Non-pigmented ciliary epithelial cell (primary cell): ENCODE data around the gene NUP98.
A peak's percentile ranks its signal among the peaks of the same experiment; 100 is the strongest.
"Not testable (repeated sequence)": the region's sequence is repeated elsewhere in the genome, so short reads cannot be mapped to it uniquely, and the experiment has no call there.

Experiments used
- DNase-seq: peaks from one replicate; pipeline ENCODE4 v3.0.0-alpha.2; 2010; ENCODE audit warnings: low read depth

The NUP98 gene

GRCh38 chr11:3669742-3670183 lies 127.6 kb downstream of the NUP98 start:
- DNase-seq, result no peak

GRCh38 chr11:3669128-3669527 lies 128.2 kb downstream of the NUP98 start:
- no peak for DNase-seq

GRCh38 chr11:3667149-3668035 lies 130.0 kb downstream of the NUP98 start:
- no peak for DNase-seq

GRCh38 chr11:3666023-3666530 lies 131.3 kb downstream of the NUP98 start:
- no peak for DNase-seq

- DNase-seq, result no peak
Measured at GRCh38 chr11:3665336-3666022, 131.9 kb downstream of the NUP98 start.

GRCh38 chr11:3664032-3664630 lies 133.2 kb downstream of the NUP98 start:
- DNase-seq, result no peak

GRCh38 chr11:3662856-3663255 lies 134.5 kb downstream of the NUP98 start:
- no peak for DNase-seq

- DNase-seq, result no peak
Measured at GRCh38 chr11:3660960-3661359, 136.4 kb downstream of the NUP98 start.

GRCh38 chr11:3659595-3660515 lies 137.5 kb downstream of the NUP98 start:
- no peak for DNase-seq

GRCh38 chr11:3658252-3658651 lies 139.1 kb downstream of the NUP98 start:
- DNase-seq, result no peak

- DNase-seq, result not testable (repeated sequence)
Measured at GRCh38 chr11:3657331-3657730, 140.0 kb downstream of the NUP98 start.

- no peak for DNase-seq
Measured at GRCh38 chr11:3655547-3655946, 141.8 kb downstream of the NUP98 start.

- not testable (repeated sequence) for DNase-seq
Measured at GRCh38 chr11:3652514-3652913, 144.8 kb downstream of the NUP98 start.

- not testable (repeated sequence) for DNase-seq
Measured at GRCh38 chr11:3649374-3649773, 148.0 kb downstream of the NUP98 start.

- not testable (repeated sequence) for DNase-seq
Measured at GRCh38 chr11:3648843-3649242, 148.5 kb downstream of the NUP98 start.

- no peak for DNase-seq
Measured at GRCh38 chr11:3645552-3645951, 151.8 kb downstream of the NUP98 start.

- DNase-seq, result no peak
Measured at GRCh38 chr11:3644817-3645235, 152.5 kb downstream of the NUP98 start, which contains the start of gene ART1. Gene ART1 (plus strand): TSS chr11:3645128. CDS start chr11:3659214, 14,086 bp downstream.

GRCh38 chr11:3643102-3643546 lies 154.2 kb downstream of the NUP98 start:
- not testable (repeated sequence) for DNase-seq

GRCh38 chr11:3642071-3642951 lies 155.0 kb downstream of the NUP98 start:
- peak; percentile 10 for DNase-seq

GRCh38 chr11:3641701-3642070 lies 155.7 kb downstream of the NUP98 start, which contains the start of gene ART5:
Gene ART5 (minus strand): TSS chr11:3641992. CDS start chr11:3641862, 130 bp downstream.
- no peak for DNase-seq
